Stimulated activated CD4-positive, alpha-beta T cell treated with anti-CD3 and anti-CD28 coated beads, Interleukin-2, amount 100 ng/mL, for 4 hours (primary cell): ENCODE results near the gene TSSC4.

ENCODE experiments used
- DNase-seq: peaks from one replicate; pipeline ENCODE4 v3.0.0-alpha.2; 2020; ENCODE audit warnings: low read depth

The TSSC4 gene

GRCh38 chr11:2433106-2433925 lies 32.8 kb downstream of the TSSC4 start:
- DNase-seq: no peak

GRCh38 chr11:2434008-2434407 lies 33.5 kb downstream of the TSSC4 start:
- DNase-seq: no peak

GRCh38 chr11:2434506-2435255 lies 34.1 kb downstream of the TSSC4 start:
- DNase-seq: no peak

GRCh38 chr11:2435288-2436012 lies 34.9 kb downstream of the TSSC4 start:
- DNase-seq: no peak

- no peak for DNase-seq
Measured at GRCh38 chr11:2436013-2436520, 35.5 kb downstream of the TSSC4 start.

GRCh38 chr11:2436521-2437031 lies 36.0 kb downstream of the TSSC4 start:
- no peak for DNase-seq

- DNase-seq: no peak
Measured at GRCh38 chr11:2437516-2437915, 37.0 kb downstream of the TSSC4 start.

GRCh38 chr11:2439820-2440219 lies 39.3 kb downstream of the TSSC4 start:
- no peak for DNase-seq

GRCh38 chr11:2440646-2441045 lies 40.1 kb downstream of the TSSC4 start:
- no peak for DNase-seq

GRCh38 chr11:2441171-2441570 lies 40.6 kb downstream of the TSSC4 start:
- DNase-seq: no peak

GRCh38 chr11:2442589-2442988 lies 42.0 kb downstream of the TSSC4 start:
- no peak for DNase-seq

GRCh38 chr11:2443406-2443805 lies 42.9 kb downstream of the TSSC4 start:
- no peak for DNase-seq

- peak; percentile 75 for DNase-seq
Measured at GRCh38 chr11:2443881-2444820, 43.6 kb downstream of the TSSC4 start, which contains the start of gene TRPM5. Gene TRPM5, minus strand, starts transcription at chr11:2444514. Its CDS starts 21,478 bp downstream, at chr11:2423036.

GRCh38 chr11:2444821-2445745 lies 44.5 kb downstream of the TSSC4 start, which contains the start of gene KCNQ1:
Gene KCNQ1, plus strand, starts transcription at chr11:2445008. Its CDS starts 91 bp downstream, at chr11:2445099.
- no peak for DNase-seq

- DNase-seq: no peak
Measured at GRCh38 chr11:2445746-2446551, 45.4 kb downstream of the TSSC4 start.

GRCh38 chr11:2446590-2447252 lies 46.2 kb downstream of the TSSC4 start:
- DNase-seq: no peak

- no peak for DNase-seq
Measured at GRCh38 chr11:2447253-2447950, 46.9 kb downstream of the TSSC4 start.
